HUDEP-2 (cell line): Measurements from ENCODE around the gene RCCD1.

Experiments used
- DNase-seq, 76 experiments: peaks; one replicate each; lab custom pipeline; 2025; ENCODE audit not compliant: unreplicated experiment in 76 of 76; lab: John Stamatoyannopoulos, UW

RCCD1 gene

DNA sequence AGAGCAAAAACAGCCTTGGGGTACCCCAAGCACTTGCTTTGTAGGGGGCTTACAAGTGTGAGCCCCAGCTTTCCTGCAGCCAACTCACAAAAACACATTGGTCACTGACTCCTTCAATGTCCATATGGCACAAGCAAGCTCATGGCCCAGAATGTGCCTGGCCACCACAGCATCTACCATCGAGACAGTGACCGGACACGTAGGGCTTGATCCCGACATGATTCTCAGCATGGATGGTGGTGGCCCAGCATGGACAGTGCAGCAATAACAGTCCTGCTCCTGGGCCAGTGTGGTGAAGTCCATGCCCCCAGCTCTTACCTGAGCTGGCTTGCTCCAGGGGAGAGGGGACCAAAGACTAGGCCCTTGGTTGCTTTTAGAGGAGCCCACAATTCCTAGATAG lies 13.6 kb upstream of the RCCD1 start:
- no peak for DNase-seq

DNA sequence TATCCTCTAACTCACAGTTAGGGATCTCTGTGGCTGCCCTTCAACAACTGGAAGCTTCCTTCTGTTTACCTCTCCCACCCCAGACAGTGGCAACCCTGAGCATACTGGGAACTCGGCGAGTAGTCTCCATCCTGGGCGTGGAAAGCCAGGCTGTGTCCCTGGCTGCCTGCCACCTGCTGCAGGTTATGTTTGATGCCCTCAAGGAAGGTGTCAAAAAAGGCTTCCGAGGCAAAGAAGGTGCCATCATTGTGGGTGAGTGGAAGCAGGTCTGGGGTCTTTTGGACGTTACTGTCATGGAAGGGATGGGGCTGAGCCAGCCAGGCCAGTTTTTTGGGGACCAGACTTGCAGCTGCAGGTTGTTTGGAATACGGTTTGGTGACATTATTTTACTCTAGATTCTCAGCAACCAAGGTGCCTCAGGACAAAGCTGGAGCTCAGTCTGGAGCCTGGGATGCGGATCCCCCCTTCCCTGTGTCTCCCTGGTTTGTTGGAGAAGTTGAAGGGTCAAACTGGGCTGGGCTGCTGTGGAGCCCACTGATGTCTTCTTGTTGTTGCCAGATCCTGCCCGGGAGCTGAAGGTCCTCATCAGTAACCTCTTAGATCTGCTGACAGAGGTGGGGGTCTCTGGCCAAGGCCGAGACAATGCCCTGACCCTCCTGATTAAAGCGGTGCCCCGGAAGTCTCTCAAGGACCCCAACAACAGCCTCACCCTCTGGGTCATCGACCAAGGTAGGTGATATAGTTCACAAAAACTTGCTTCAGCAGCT lies 12.1 kb upstream of the RCCD1 start:
- DNase-seq, result no peak

DNA sequence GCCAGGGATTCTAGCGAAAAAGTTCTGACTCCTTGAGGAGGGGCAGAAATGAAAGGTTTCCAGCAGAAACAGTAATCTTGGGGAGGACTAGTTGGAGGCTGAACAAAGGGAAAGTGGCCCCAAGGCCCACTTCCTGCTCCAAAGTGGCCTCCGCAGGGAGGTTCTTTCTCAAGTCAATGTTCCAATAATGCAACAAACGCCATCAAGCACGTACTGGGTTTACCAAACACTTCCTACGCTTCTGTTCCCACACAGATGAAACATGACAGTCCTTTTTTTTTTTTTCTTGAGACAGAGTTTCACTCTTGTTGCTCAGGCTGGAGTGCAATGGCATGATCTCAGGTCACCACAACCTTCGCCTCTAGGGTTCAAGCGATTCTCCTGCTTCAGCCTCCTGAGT lies 9.6 kb upstream of the RCCD1 start:
- DNase-seq, result no peak

DNA sequence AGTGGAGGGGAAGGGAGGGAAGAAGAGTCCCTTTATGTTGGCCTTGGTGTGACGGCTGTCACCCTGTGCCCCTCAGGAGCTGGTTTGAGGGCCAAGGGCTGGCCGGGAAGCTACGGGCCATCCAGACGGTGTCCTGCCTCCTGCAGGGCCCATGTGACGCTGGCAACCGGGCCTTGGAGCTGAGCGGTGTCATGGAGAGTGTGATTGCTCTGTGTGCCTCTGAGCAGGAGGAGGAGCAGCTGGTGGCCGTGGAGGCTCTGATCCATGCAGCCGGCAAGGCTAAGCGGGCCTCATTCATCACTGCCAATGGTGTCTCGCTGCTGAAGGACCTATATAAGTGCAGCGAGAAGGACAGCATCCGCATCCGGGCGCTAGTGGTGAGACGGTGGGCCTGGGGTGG lies 8.1 kb upstream of the RCCD1 start:
- no peak for DNase-seq

DNA sequence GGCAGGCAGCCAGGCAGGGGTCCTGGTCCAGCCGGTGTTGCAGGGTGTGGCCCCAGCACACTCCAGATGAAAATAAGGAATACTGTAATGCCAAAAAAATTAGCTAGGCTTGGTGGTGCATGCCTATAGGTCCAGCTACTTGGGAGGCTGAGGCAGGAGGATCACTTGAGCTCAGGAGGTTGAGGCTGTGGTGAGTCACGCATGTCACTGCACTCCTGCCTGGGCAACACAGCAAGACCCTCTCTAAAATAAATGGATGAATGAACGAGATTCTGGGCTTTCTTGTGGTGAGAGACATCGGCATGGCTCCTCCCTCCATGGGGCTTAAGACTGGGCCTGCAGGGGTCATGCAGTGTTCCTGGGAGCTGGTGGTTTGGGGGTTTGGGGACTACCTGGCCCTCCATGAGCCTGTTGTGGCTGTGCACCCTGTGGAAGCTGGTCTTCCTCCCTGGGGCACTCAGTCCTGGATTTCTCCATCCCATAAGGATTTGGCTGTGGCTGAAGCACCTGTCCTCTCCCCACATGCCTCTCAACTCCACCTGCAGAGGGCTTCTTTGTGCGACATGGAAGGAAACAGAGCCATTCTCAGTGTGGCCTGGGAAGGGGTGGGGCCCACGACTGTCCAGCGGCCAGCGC lies 7.6 kb upstream of the RCCD1 start:
- no peak for DNase-seq

DNA sequence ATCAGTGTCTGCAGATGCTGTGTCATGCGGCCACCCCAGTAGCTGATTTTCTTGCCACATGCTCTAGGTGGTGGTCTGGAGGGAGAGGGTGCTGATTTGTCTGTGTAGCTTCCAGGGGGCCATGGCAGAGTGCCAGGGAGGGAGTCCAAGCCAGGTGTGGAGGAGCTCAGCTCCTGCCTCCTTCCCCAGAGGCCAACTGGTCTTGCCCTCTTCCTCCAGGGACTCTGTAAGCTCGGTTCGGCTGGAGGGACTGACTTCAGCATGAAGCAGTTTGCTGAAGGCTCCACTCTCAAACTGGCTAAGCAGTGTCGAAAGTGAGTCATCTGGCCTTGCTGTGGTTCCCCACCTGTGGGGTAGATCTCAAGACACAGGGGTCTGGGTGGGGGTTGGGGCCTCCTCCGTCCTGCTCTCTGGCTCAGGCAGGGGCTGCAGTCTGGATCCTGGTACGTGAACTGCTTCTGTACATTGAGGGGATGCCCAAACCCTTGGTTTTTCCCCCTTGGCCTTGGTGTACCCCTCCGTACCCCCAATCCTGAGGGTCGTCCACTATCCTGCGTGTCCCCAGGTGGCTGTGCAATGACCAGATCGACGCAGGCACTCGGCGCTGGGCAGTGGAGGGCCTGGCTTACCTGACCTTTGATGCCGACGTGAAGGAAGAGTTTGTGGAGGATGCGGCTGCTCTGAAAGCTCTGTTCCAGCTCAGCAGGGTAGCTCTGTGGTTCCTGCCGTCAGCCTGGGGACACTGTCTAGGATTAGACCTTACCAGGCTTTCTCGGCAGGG lies 6.9 kb upstream of the RCCD1 start:
- DNase-seq, result no peak

DNA sequence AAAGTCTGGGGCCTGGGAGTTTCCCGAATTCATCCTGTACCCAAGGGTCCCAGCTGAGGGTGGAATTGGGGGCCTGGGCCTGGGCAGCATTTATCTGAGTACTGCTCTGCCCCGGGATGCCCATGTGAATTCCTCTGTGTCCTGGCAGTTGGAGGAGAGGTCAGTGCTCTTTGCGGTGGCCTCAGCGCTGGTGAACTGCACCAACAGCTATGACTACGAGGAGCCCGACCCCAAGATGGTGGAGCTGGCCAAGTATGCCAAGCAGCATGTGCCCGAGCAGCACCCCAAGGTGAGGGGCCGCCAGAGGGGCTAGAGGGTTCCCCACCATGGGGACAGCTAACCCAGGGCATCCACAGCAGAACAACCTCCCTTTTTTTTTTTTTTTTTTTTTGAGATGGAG lies 6.2 kb upstream of the RCCD1 start:
- DNase-seq, result no peak

DNA sequence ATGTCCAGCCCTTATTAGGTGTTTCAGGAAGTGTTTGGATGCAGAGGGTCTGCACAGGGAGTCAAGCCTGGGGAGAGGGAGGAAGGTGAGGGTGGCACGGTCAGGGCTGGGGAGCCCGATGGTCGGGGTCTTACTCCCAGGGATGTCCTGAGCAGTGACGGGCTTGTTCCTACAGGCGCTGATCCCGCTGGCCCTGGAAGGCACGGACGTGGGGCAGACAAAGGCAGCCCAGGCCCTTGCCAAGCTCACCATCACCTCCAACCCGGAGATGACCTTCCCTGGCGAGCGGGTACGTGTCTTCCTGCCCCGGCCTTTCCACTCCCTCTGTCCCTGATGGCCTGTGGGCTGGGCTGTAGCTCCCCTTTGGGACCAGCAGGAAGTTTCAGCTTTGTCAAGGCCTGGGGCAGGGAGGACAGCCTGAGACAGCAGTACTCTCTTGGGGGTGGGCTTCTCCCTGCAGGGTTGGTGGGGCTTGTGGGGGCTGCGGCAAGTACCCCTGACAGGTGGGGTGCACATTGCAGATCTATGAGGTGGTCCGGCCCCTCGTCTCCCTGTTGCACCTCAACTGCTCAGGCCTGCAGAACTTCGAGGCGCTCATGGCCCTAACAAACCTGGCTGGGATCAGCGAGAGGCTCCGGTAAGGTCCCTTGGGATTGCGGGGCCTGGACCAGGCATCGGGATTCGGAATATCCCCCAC lies 4.6 kb upstream of the RCCD1 start:
- no peak for DNase-seq

DNA sequence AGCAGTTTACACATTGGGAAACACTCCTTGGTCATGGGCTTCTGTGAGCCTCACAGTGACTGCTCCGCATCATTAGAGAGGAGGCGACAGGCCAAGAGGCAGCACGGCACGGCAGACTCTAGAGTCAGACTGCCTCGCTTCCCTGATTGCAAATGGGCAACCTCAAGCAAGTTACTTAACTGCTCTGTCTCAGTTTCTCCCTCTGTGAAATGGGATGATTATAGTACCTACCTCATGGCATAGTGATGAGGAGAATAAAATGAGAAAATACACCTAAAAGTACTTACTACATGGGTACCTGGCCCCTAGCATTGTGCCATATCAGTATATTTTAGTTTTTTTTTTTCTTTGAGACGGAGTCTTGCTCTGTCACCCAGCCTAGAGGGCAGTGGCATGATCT lies 4.0 kb upstream of the RCCD1 start:
- no peak for DNase-seq

DNA sequence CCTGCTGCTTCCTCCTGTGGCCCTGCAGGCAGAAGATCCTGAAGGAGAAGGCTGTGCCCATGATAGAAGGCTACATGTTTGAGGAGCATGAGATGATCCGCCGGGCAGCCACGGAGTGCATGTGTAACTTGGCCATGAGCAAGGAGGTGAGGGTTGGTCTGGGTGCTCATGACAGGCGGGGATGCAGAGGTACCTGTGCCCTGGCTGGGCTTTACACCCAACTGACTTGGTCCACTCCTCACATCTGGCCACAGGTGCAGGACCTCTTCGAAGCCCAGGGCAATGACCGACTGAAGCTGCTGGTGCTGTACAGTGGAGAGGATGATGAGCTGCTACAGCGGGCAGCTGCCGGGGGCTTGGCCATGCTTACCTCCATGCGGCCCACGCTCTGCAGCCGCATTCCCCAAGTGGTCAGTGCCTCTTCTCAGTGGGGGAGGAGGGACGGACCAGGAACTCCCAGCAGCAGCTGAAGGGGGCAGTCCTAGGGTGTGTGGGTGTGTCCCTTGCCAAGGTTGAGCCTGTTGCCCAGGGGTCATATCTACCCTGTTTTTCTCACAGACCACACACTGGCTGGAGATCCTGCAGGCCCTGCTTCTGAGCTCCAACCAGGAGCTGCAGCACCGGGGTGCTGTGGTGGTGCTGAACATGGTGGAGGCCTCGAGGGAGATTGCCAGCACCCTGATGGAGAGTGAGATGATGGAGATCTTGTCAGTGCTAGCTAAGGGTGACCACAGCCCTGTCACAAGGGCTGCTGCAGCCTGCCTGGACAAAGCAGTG lies 1.6 kb upstream of the RCCD1 start:
- DNase-seq, result no peak

DNA sequence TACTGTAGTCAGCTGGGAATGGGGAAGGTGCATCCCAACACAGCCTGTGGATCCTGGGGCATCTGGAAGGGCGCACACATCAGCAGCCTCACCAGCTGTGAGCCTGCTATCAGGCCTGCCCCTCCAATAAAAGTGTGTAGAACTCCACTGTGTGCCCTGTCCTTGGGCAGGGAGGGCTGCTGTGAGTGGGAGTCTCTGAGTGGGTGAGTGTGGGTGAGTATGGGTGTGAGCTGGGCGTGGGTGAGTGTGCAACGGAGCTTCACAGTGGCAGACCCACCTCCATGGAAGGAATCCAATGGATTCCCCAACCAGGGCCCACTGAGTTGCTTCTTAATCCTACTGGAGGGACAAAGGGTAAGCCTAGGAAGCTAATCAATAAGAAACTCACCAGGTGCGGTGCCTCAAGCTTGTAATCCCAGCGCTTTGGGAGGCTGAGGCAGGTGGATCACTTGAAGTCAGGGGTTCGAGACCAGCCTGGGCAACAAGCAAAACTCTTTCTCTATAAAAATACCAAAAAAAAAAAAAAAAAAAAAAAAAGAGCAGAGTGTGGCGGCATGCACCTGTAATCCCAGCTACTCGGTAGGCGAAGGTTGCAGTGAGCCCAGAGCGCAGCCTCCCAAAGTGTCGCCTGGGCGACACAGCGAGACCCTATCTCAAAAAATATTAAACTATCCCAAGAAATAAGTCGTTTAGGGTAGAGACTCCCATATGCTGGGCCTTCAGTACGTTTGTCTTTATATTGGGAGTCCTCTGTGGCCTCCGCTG lies 555 bp upstream of the RCCD1 start:
- peak in 1 of 76 experiments; percentile 22 for DNase-seq

DNA sequence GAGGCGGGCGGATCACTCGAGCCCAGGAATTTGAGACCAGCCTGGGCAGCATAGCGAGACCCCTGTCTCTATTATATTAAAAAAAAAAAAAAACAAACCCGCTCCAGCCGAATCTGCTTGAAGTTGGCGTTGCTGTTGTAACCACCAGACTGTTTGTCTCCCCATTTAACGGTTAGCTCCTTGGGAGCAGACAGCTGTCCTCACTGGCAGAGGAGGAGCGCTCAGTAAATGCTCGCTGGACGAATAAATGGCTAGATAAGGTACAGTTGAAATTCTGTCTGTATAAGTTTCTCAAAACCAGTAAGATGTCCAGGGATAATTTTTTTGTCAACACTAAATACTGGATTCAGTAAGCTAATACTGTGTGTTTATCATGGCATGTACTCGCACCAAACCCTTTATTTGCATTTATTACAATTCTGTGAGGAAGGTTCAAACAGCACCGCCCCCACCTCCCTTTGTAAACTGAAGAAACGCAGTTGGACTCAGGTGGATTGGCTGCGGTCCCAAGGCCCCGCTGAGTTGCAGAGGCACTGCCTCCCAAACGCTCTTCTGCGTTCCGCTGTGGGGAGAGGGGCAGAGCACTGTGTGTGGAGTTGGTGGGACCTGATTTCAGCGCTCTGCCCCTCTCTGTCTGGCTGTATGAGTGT lies 1.1 kb downstream of the RCCD1 start:
- peak in 43 of 76 experiments; percentile 5 to 57 (median 22) for DNase-seq

DNA sequence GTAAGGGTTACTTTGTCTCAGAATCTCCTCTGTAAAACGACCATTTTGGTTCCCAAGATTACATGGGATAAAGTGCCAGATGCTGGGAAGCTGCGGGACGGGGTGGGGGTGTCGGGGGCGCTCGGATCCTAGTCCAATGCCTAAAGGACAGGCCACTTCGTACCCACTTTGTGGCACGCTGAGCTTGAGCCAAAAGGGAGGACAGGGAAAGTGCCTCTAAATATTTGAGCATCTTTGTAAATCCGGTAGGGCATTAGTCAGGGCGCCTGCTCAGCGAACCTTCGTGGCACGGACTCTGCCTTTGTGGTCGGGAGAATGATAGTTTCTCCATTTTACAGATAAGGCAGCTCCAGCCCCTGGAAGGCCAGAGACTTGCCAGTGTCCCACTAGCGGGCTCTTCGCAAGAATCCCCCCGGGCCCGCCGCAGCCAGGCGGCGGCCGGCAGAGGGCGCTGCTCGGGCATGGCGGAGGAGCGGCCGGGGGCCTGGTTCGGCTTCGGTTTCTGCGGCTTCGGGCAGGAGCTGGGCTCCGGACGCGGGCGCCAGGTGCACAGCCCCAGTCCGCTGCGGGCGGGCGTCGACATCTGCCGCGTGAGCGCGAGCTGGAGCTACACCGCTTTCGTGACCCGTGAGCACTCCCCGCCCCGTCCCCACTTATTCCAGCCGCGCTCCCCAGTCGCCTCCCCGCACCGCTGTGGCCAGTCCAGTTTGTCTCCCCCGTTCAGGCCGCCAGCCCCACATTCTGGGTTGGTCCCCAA lies 1.8 kb downstream of the RCCD1 start:
- DNase-seq, result peak in 65 of 76 experiments; percentile 3 to 70 (median 42)

DNA sequence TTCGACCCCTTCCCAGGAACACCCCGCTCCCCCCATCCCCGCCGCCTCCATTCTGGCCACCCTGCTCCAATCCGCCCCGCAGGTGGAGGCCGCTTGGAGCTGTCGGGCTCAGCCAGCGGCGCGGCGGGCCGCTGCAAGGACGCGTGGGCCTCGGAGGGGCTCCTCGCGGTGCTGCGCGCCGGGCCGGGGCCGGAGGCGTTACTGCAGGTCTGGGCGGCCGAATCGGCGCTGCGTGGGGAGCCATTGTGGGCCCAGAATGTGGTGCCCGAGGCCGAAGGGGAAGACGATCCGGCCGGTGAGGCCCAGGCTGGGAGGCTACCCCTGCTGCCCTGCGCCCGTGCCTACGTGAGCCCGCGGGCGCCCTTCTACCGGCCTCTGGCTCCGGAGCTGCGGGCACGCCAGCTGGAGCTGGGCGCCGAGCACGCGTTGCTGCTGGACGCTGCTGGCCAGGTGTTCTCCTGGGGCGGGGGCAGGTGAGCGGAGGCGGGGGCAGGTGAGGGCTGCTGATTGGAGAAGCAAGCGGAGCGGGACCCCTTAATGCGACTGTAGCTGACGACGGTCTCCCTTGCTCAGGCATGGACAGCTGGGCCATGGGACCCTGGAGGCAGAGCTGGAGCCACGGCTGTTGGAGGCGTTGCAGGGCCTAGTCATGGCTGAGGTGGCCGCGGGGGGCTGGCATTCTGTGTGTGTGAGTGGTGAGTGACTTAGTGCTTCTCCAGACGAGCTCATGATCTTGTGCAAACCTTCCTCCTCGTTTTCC lies 2.5 kb downstream of the RCCD1 start:
- DNase-seq, result no peak

DNA sequence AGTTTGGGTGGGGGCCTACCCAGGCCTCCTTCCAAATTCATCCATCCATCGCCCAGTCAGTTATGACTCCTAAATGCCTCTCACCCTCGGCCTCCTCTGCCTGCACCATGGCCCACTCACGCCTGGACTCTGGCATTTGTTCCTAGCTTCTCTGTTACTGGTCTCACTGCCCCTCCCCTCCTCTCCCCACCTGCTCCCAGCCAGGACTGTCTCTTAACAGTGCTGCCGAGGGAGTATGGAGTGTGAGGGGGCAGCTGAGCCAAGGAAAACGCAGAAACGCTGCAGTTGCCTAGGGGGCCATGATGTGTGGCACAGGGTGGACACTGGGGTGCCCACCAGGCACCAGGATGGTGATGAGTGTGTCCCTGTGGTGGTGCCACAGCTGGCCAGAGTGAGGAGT lies 3.1 kb downstream of the RCCD1 start:
- no peak for DNase-seq

DNA sequence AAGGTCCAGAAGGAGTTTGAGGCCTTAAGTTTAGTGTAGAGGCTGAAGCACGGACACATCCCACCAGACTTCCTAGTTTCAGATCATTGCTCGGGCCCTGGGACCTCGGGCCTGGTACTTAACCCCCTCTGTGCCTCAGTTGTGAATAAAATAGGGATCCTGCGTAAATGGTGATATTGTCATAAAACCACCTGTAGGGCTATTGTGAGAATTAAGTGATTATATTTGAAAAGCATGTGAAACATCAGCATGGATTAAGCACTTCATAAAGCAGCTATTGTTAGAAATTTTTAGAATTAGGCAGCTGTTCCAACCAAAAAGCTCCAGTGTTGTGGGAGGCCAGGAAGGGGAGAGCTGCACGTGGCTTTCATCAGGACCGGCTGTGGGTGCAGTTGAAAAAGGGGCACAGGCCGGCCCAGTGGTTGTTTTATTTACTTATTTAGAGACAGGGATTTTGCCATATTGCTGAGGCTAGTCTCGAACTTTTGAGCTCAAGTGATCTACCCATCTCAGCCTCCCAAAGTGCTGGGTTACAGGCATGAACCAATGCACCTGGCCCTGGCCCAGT lies 4.4 kb downstream of the RCCD1 start:
- no peak for DNase-seq

DNA sequence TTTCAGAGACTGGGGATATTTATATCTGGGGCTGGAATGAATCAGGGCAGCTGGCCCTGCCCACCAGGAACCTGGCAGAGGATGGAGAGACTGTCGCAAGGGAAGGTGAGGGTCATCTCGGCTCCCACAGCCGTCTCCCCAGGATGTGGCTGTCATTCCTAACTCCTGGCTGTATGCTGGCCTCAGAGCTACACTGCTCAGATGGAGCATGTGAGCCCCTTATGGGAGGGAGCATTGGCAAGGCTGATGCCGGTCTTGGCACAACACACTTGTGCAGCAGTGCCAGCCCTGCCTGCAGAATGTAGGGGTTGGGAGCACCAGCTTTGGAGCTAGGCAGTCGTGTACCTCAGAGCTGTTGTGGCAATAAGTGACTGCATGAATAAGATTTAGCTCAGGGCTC lies 5.2 kb downstream of the RCCD1 start:
- no peak for DNase-seq
